Epithelial cell of proximal tubule (primary cell): ENCODE results near the gene PPP1R14B. TPM values are rescaled to one million over a fixed set of nuclear protein-coding genes. Genes with fewer than 3 reads are reported as not detected.

Experiments used
- DNase-seq: peaks from one replicate; pipeline ENCODE4 v3.0.0-alpha.2; 2011; ENCODE audit warnings: low read depth
- H3K4me3 ChIP-seq: 2 replicates; pipeline ENCODE4 v1.5.1; 2011; ENCODE audit warnings: low read depth, mild to moderate bottlenecking, low read length
- CTCF ChIP-seq: conservative IDR thresholded peaks from 2 replicates; pipeline ENCODE4 v1.5.1; 2012; ENCODE audit warnings: low read depth, mild to moderate bottlenecking, low read length
- total RNA-seq: library from RNA; depleted of rRNA; stranded (reverse); fragments of >200 nt; gene quantifications from 2 replicates; pipeline ENCODE4 v1.2.3, GENCODE V29; 2015

The PPP1R14B gene
- total RNA-seq, 1 donor from 2014 or later, result 674 TPM

- no peak overlapping the region for H3K4me3 ChIP-seq
- TF ChIP-seq CTCF, result no peak
- DNase-seq, result no peak
These were observed 35.4 kb downstream of the PPP1R14B start for GRCh38 chr11:64211181-64211872.

GRCh38 chr11:64210301-64211020, 36.3 kb downstream of the PPP1R14B start:
- H3K4me3 ChIP-seq, result no peak overlapping the region
- no peak for DNase-seq
- TF ChIP-seq CTCF, result no peak

- DNase-seq, result no peak
- no peak overlapping the region for H3K4me3 ChIP-seq
- TF ChIP-seq CTCF, result no peak
These were observed 37.2 kb downstream of the PPP1R14B start for GRCh38 chr11:64209563-64209843.

GRCh38 chr11:64208796-64209562, 37.8 kb downstream of the PPP1R14B start:
- H3K4me3 ChIP-seq, result no peak overlapping the region
- no peak for DNase-seq
- no peak for TF ChIP-seq CTCF

GRCh38 chr11:64208086-64208795, 38.5 kb downstream of the PPP1R14B start:
- DNase-seq, result no peak
- TF ChIP-seq CTCF, result no peak
- no peak overlapping the region for H3K4me3 ChIP-seq

GRCh38 chr11:64207256-64208085, 39.3 kb downstream of the PPP1R14B start:
- DNase-seq, result no peak
- H3K4me3 ChIP-seq, result no peak overlapping the region
- TF ChIP-seq CTCF, result no peak
